NCI-H128 (cell line): ENCODE measurements around the gene PMS2.
A peak's percentile ranks its signal among the peaks of the same experiment; 100 is the strongest.
"Not testable (repeated sequence)": the region's sequence is repeated elsewhere in the genome, so short reads cannot be mapped to it uniquely, and the experiment has no call there.

Experiments
- DNase-seq: peaks from one replicate; lab custom pipeline; 2025; ENCODE audit not compliant: unreplicated experiment; lab: John Stamatoyannopoulos, UW

PMS2 gene, protein sequence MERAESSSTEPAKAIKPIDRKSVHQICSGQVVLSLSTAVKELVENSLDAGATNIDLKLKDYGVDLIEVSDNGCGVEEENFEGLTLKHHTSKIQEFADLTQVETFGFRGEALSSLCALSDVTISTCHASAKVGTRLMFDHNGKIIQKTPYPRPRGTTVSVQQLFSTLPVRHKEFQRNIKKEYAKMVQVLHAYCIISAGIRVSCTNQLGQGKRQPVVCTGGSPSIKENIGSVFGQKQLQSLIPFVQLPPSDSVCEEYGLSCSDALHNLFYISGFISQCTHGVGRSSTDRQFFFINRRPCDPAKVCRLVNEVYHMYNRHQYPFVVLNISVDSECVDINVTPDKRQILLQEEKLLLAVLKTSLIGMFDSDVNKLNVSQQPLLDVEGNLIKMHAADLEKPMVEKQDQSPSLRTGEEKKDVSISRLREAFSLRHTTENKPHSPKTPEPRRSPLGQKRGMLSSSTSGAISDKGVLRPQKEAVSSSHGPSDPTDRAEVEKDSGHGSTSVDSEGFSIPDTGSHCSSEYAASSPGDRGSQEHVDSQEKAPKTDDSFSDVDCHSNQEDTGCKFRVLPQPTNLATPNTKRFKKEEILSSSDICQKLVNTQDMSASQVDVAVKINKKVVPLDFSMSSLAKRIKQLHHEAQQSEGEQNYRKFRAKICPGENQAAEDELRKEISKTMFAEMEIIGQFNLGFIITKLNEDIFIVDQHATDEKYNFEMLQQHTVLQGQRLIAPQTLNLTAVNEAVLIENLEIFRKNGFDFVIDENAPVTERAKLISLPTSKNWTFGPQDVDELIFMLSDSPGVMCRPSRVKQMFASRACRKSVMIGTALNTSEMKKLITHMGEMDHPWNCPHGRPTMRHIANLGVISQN

DNA sequence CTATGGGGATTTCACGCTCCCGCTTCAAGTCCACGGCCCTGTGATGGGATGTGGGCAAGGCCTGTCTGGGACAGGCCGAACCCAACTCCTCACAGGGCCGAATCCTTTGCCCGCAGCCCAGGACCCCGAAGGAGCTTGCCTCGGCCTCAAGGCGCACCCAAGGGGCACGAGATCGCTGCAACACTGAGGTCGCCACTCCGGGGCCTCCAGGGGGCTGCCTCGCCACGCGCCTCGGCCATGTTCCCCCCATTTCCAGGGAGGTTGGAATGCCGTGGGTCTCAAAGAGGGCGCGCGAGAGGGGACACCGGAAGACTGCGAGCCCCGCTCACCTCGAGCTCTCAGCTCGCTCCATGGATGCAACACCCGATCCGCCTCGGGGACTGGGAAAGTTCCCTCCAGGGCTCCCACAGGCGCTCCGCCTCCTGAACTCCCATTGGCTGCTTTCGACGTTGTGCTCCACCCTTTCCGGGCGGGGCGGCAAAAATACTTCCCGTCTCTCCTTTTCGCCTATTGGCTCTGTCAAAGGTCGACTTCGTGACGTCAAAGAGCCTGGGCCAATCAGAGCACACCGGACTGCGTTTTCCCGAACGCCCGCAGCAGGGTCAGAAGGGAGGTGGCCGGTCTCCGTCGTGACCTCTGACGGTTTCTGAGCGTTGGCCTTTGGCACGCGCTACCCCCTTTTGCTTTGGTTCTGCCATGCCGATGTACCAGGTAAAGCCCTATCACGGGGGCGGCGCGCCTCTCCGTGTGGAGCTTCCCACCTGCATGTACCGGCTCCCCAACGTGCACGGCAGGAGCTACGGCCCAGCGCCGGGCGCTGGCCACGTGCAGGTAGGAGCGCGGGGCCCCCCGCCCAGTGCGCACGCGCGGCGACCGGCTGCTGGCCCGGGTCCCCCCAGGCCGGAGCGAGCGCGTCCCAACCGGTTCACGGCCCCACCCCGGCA is at the start of gene PMS2, which contains the start of gene AIMP2:
Gene PMS2, minus strand, starts transcription at position 382 of the 944 bp plus-strand sequence. Its CDS starts 30 bp downstream, at position 352.
Gene AIMP2, plus strand, starts transcription at position 605 of the 944 bp plus-strand sequence. Its CDS starts 92 bp downstream, at position 697.
- DNase-seq: peak; percentile 99

DNA sequence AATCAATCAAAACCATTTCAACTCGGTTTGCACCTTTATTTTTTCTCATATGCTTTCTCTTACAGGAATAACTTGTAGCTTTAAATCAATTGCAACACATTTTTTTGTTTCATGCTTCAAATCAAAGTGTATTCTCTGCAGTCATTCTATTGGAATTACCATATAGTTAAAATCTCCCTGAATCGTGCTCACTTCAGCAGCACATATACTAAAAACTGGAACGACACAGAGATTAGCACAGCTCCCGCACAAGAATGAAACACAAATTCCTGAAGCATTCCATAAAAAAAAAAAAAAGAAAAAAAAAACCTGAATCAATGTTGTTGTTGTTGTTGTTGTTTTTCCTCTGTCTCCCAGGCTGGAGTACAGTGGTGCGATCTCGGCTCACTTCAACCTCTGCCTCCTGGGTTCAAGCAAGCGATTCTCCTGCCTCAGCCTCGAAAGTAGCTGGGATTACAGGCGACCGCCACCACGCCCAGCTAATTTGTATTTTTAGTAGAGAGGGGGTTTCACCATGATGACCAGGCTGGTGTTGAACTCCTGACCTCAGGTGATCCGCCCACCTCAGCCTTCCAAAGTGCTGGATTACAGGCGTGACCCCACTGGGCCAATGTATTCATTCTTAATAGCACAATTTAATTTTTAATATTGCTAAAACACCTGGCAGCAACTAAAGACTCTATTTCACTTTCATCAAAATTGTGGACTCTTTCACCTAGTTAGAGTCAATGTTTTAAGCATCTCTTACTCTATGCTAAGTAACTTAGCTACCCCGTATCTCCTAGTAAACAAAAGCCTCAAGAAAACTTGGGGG is 48.7 kb upstream of the PMS2 start:
- no peak for DNase-seq

DNA sequence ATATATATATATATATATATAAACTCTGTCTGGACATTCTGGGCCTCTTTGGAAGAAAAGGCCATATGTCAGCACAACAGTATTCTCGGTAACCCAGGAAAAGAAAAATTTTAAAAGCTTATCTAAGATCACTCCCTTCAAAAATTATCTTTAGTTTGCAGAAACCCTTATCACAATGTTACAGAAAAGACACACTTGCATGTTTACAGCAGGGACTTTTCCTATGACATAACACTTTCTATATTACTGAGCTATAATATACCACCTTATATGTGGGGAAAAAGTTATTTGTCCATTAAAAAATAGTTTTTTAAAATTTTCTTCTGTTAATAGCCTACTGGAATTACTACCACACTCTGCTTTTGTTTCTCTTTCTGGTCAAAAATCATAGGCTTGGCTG is 47.8 kb upstream of the PMS2 start:
- no peak for DNase-seq

- not testable (repeated sequence) for DNase-seq
Measured at GRCh38 chr7:6051185-6051584, 42.3 kb upstream of the PMS2 start.

GRCh38 chr7:6049780-6050179 is 40.9 kb upstream of the PMS2 start:
- no peak for DNase-seq

DNA sequence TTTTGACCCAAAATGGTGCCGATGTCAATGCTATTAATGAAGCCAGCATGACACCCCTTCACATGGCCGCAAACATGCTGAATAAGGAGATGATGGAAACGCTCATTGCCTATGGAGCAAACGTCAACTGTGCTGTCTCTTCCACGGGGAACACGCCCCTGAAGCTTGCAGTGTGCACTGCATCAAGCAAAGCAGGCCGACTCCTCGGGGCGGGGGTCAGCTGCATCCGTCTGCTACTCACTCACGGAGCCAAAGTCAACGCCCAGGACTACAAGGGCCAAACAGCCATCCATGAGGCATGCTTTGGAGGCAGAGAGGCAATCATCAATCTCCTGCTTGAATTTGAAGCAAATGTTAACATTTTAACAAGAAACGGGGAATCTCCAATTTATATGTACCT is 26.8 kb upstream of the PMS2 start:
- DNase-seq: no peak

GRCh38 chr7:6035165-6035564 is 26.3 kb upstream of the PMS2 start:
- no peak for DNase-seq

DNA sequence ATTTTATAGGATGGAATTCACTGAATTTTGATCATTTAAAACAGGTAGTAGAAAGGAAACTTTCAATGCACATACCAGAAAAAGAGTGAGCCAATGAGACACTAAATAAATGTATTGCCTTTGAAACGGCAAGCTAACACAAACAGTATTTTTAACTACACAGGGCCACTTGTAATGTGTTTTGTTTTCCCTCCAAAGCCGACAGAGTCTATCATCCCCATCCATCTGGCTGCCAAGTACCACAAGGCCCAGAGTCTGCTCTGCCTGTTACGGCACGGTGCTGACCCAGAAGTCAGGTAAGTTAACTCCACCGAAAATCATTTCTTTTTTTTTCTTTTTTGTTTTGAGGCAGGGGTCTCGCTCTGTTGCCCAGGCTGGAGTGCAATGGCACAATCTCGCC is 23.8 kb upstream of the PMS2 start:
- DNase-seq: no peak

GRCh38 chr7:6032167-6032566 is 23.3 kb upstream of the PMS2 start:
- DNase-seq: no peak

DNA sequence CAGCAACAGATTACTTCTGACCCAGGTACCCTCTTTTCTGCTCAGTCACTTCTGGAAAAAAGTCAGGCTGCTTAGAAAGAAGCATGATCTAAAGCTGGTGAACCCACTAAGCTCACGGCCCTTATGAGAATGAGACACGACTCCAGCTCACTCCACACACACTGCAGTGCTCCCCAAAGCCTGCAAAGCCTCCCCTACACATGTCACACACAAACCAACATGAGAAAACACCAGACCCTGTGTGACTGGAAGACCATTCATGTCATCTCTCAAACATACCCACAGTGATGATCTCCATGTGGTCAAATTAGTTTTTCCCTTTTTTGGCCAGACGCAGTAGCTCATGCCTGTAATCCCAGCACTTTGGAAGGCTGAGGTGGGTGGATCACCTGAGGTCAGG is 22.7 kb upstream of the PMS2 start:
- no peak for DNase-seq

DNA sequence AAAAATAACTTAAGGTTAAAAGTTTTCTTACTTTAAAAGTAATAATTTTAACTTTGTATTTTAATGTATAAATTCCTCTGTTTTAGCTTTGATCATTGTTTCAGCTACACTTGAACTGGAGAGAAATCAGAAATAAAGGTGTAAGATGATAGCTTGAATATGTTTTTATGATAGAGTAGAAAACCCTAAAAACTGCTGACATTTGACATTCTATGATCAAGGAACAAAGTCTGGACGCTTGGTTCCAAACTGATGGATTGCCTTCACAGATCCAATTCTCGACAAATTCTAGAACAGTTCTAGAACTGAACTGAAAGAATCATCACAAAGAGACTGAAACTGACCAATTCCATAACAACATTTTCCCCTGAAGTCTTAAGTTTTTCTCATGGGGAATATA is 22.1 kb upstream of the PMS2 start, which contains the start of gene ANKRD61:
Gene ANKRD61, plus strand, starts transcription at position 389 of the 400 bp plus-strand sequence. Its CDS starts 0 bp downstream, at position 389.
- DNase-seq: no peak

- no peak for DNase-seq
Measured at GRCh38 chr7:6028563-6028962, 19.7 kb upstream of the PMS2 start.

GRCh38 chr7:6027806-6028365 is 19.0 kb upstream of the PMS2 start:
- DNase-seq: no peak

GRCh38 chr7:6026820-6027311 is 18.0 kb upstream of the PMS2 start:
- no peak for DNase-seq

- no peak for DNase-seq
Measured at GRCh38 chr7:6026011-6026819, 17.4 kb upstream of the PMS2 start.

DNA sequence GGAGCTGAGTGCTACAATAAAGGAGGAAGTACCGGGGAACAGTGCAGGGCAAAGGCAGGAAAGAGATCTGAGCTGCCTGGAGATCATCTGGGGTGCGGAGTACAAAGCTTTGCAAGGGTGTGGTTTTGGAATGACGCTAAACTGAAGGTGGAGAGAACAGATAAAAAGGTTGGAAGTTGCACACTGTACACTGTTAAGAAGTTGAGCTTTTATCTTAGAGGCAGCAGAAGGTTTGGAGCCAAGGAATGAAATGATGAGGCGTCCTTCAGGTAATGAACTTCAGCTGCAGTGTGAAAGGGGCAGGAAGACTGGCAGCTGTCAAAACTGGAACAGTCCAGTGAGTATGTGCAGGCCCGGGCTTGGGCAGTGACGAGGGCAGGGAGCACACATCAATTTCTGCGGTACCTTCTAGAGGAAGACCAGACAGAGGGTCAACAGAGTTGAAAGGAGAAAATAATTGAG is 15.2 kb upstream of the PMS2 start:
- DNase-seq: no peak

GRCh38 chr7:6022707-6023106 is 13.9 kb upstream of the PMS2 start:
- no peak for DNase-seq
